NCI-H1436 (cell line): ENCODE measurements around the gene SETD5.
A peak's percentile ranks its signal among the peaks of the same experiment; 100 is the strongest.

Experiments
- DNase-seq: peaks from one replicate; lab custom pipeline; 2025; lab: John Stamatoyannopoulos, UW

SETD5 gene

GRCh38 chr3:9388562-9389272 is 8.7 kb upstream of the SETD5 start:
- DNase-seq, result no peak

GRCh38 chr3:9390265-9390888 is 7.0 kb upstream of the SETD5 start:
- DNase-seq, result no peak

GRCh38 chr3:9392041-9392440 is 5.4 kb upstream of the SETD5 start:
- DNase-seq, result no peak

GRCh38 chr3:9395570-9396300 is 1.7 kb upstream of the SETD5 start:
- DNase-seq, result no peak

- peak; percentile 84 for DNase-seq
Measured at GRCh38 chr3:9396301-9396631, 1.1 kb upstream of the SETD5 start.

- peak; percentile 91 for DNase-seq
Measured at GRCh38 chr3:9396632-9397331, 633 bp upstream of the SETD5 start.

- DNase-seq, result no peak
Measured at GRCh38 chr3:9397906-9398699, 688 bp downstream of the SETD5 start.

GRCh38 chr3:9398700-9399336 is 1.4 kb downstream of the SETD5 start:
- DNase-seq, result no peak

- DNase-seq, result no peak
Measured at GRCh38 chr3:9399337-9399703, 1.9 kb downstream of the SETD5 start.

- peak; percentile 66 for DNase-seq
Measured at GRCh38 chr3:9399746-9400145, 2.3 kb downstream of the SETD5 start.

- DNase-seq, result no peak
Measured at GRCh38 chr3:9400616-9401015, 3.2 kb downstream of the SETD5 start.

GRCh38 chr3:9401986-9402385 is 4.6 kb downstream of the SETD5 start:
- no peak for DNase-seq

GRCh38 chr3:9402410-9403228 is 5.2 kb downstream of the SETD5 start:
- peak; percentile 9 for DNase-seq

- DNase-seq, result no peak
Measured at GRCh38 chr3:9403463-9403862, 6.0 kb downstream of the SETD5 start.

- peak; percentile 12 for DNase-seq
Measured at GRCh38 chr3:9404680-9405079, 7.3 kb downstream of the SETD5 start.

- no peak for DNase-seq
Measured at GRCh38 chr3:9405756-9406155, 8.3 kb downstream of the SETD5 start.

- DNase-seq, result no peak
Measured at GRCh38 chr3:9406856-9407626, 9.6 kb downstream of the SETD5 start.

- DNase-seq, result no peak
Measured at GRCh38 chr3:9408061-9408460, 10.6 kb downstream of the SETD5 start.

GRCh38 chr3:9408546-9408945 is 11.1 kb downstream of the SETD5 start:
- DNase-seq, result no peak
